ENCODE measurements around the gene MTHFD1L. TPM values are rescaled to one million over a fixed set of nuclear protein-coding genes. Genes with fewer than 3 reads are reported as not detected.

MTHFD1L gene
- total and polyA plus RNA-seq, 2 donors (not counting 3 experiments of a cell fraction or from before 2014, with no cell fraction given), result 40.2 to 120 TPM

- ChIA-PET POLR2A (no interaction called here), CTCF (no interaction called here)
- no TSS peak for BruUV-seq (replicated peaks)
These were observed 282.6 kb downstream of the MTHFD1L start for GRCh38 chr6:151148111-151148510.

GRCh38 chr6:151149793-151150192 is 284.3 kb downstream of the MTHFD1L start:
- TF ChIP-seq MYC (IDR thresholded peaks at IDR 0.05; ENCODE audit: low read depth, low read length) (no peak), CTCF (IDR thresholded peaks at IDR 0.05; ENCODE audit: extremely low read depth in 1 of 2, insufficient read depth in 1 of 2, low read depth in 1 of 2, low read length in 2 of 2) (no peak), POLR2AphosphoS5 (IDR thresholded peaks at IDR 0.05; ENCODE audit: insufficient read depth, low read depth, low read length) (no peak), EZH2 (IDR thresholded peaks at IDR 0.05; ENCODE audit: borderline replicate concordance, low read depth, low read length, severe bottlenecking) (no peak), POLR2A (IDR thresholded peaks at IDR 0.05; ENCODE audit: low read depth, low read length) (no peak), GATA2 (IDR thresholded peaks at IDR 0.05; ENCODE audit: insufficient read depth, insufficient read length, low read depth, low read length) (no peak), FOS (IDR thresholded peaks at IDR 0.05; ENCODE audit: borderline replicate concordance, insufficient read depth, low read length) (no peak), MAX (IDR thresholded peaks at IDR 0.05; ENCODE audit: insufficient read depth, insufficient read length) (no peak), JUN (IDR thresholded peaks at IDR 0.05; ENCODE audit: borderline replicate concordance, insufficient read depth, insufficient read length, low read depth) (no peak)
- dilution Hi-C loops (cut with MboI; ENCODE audit: extremely low pct_ligation_motif_present, low sequenced_read_pairs), result no loop called here
- Histone ChIP-seq H4K20me1 (replicated peaks; ENCODE audit: control insufficient read depth, extremely low read depth, insufficient read depth, low read length) (no peaks in the 10 kb centered on the region), H2AFZ (ENCODE audit: low read depth, low read length) (no peak overlapping the region), H3K36me3 (ENCODE audit: control insufficient read depth in 2 of 2, extremely low read depth in 1 of 2, insufficient read depth in 2 of 2, low read length in 2 of 2) (no peaks in the 10 kb centered on the region), H3K4me3 (replicated peaks in 1 of 3; ENCODE audit: insufficient read depth in 1 of 3, low read depth in 1 of 3, low read length in 3 of 3) (no peak overlapping the region), H3K4me2 (ENCODE audit: insufficient read depth, low read length) (no peak overlapping the region), H3K9me3 (replicated peaks; ENCODE audit: control insufficient read depth, insufficient read depth, low read length) (no peaks in the 10 kb centered on the region), H3K27ac (ENCODE audit: insufficient read depth, low read depth, low read length) (no peak overlapping the region), H3K9ac (replicated peaks; ENCODE audit: extremely low read depth, insufficient read depth, low read length) (no peak overlapping the region), H3K9me1 (replicated peaks; ENCODE audit: control insufficient read depth, extremely low read depth, insufficient read depth, low read length) (no peaks in the 10 kb centered on the region), H3K4me1 (ENCODE audit: control insufficient read depth, extremely low read depth, insufficient read depth, low read length) (no peaks in the 10 kb centered on the region), H3K79me2 (ENCODE audit: control insufficient read depth, insufficient read depth, low read length) (no peaks in the 10 kb centered on the region), H3K27me3 (ENCODE audit: control insufficient read depth in 2 of 2, insufficient read depth in 2 of 2, low read length in 2 of 2) (peaks cover 0 to 1% of the 10 kb centered on the region in 2 experiments)
- intact Hi-C loops (cut with micrococcal nuclease), result no loop called here
- no TSS peak for BruUV-seq (replicated peaks)
- ChIA-PET POLR2A (no interaction called here), CTCF (no interaction called here)
- FAIRE-seq, result no peak
- no peak for DNase-seq (ENCODE audit: low read depth, low spot score)

More at GRCh38 chr6:151148111-151148510, 282.6 kb downstream of the MTHFD1L start:
- Histone ChIP-seq H3K9me3 (replicated peaks; ENCODE audit: control insufficient read depth, insufficient read depth, low read length) (no peaks in the 10 kb centered on the region), H3K27ac (ENCODE audit: insufficient read depth, low read depth, low read length) (no peak overlapping the region), H3K79me2 (ENCODE audit: control insufficient read depth, insufficient read depth, low read length) (no peaks in the 10 kb centered on the region), H2AFZ (ENCODE audit: low read depth, low read length) (no peak overlapping the region), H3K4me3 (replicated peaks in 1 of 3; ENCODE audit: insufficient read depth in 1 of 3, low read depth in 1 of 3, low read length in 3 of 3) (no peak overlapping the region), H3K9ac (replicated peaks; ENCODE audit: extremely low read depth, insufficient read depth, low read length) (no peak overlapping the region), H3K36me3 (ENCODE audit: control insufficient read depth in 2 of 2, extremely low read depth in 1 of 2, insufficient read depth in 2 of 2, low read length in 2 of 2) (no peaks in the 10 kb centered on the region), H3K4me2 (ENCODE audit: insufficient read depth, low read length) (no peak overlapping the region), H3K9me1 (replicated peaks; ENCODE audit: control insufficient read depth, extremely low read depth, insufficient read depth, low read length) (no peaks in the 10 kb centered on the region), H4K20me1 (replicated peaks; ENCODE audit: control insufficient read depth, extremely low read depth, insufficient read depth, low read length) (no peaks in the 10 kb centered on the region), H3K27me3 (ENCODE audit: control insufficient read depth in 2 of 2, insufficient read depth in 2 of 2, low read length in 2 of 2) (no peaks in the 10 kb centered on the region), H3K4me1 (ENCODE audit: control insufficient read depth, extremely low read depth, insufficient read depth, low read length) (no peaks in the 10 kb centered on the region)
- intact Hi-C loops (cut with micrococcal nuclease) (no loop called here), dilution Hi-C loops (cut with MboI; ENCODE audit: extremely low pct_ligation_motif_present, low sequenced_read_pairs) (no loop called here)
- FAIRE-seq (no peak), DNase-seq (ENCODE audit: low read depth, low spot score) (no peak)
- TF ChIP-seq MYC (IDR thresholded peaks at IDR 0.05; ENCODE audit: low read depth, low read length) (no peak), POLR2A (IDR thresholded peaks at IDR 0.05; ENCODE audit: low read depth, low read length) (no peak), MAX (IDR thresholded peaks at IDR 0.05; ENCODE audit: insufficient read depth, insufficient read length) (no peak), EZH2 (IDR thresholded peaks at IDR 0.05; ENCODE audit: borderline replicate concordance, low read depth, low read length, severe bottlenecking) (no peak), POLR2AphosphoS5 (IDR thresholded peaks at IDR 0.05; ENCODE audit: insufficient read depth, low read depth, low read length) (no peak), FOS (IDR thresholded peaks at IDR 0.05; ENCODE audit: borderline replicate concordance, insufficient read depth, low read length) (no peak)
